BLaER1 (cell line): ENCODE results near the gene TDRD10.

Experiments used
- H3K27ac ChIP-seq: shearing (Covaris generic); formaldehyde crosslinking; 2 replicates; pipeline ENCODE4 v1.8.1; 2022
- H3K27me3 ChIP-seq: shearing (Covaris generic); formaldehyde crosslinking; 2 replicates; pipeline ENCODE4 v1.8.1; 2022
- H3K36me3 ChIP-seq: shearing (Covaris generic); formaldehyde crosslinking; 2 replicates; pipeline ENCODE4 v1.8.1; 2022
- H3K4me1 ChIP-seq: shearing (Covaris generic); formaldehyde crosslinking; 2 replicates; pipeline ENCODE4 v1.8.1; 2022
- H3K4me2 ChIP-seq: shearing (Covaris generic); formaldehyde crosslinking; 2 replicates; pipeline ENCODE4 v1.8.1; 2022
- H3K4me3 ChIP-seq: shearing (Covaris generic); formaldehyde crosslinking; 2 replicates; pipeline ENCODE4 v1.8.1; 2022
- H3K9ac ChIP-seq: shearing (Covaris generic); formaldehyde crosslinking; 2 replicates; pipeline ENCODE4 v1.8.1; 2022
- H3K9me3 ChIP-seq: shearing (Covaris generic); formaldehyde crosslinking; 2 replicates; pipeline ENCODE4 v1.8.1; 2022
- H4K20me1 ChIP-seq: shearing (Covaris generic); formaldehyde crosslinking; 2 replicates; pipeline ENCODE4 v1.8.1; 2022
- Cebpa-rat ChIP-seq: shearing (Covaris generic); IDR thresholded peaks from 2 replicates; pipeline ENCODE4 v1.8.1; 2022

The TDRD10 gene

GRCh38 chr1:154466206-154466605 is 35.8 kb upstream of the TDRD10 start:
- Histone ChIP-seq H3K9me3 (no peaks in the 10 kb centered on the region), H3K4me1 (peaks cover 19% of the 10 kb centered on the region), H3K4me3 (no peak overlapping the region), H3K4me2 (0 out of 2 replicates have a peak overlapping the region, but pooled peaks have one; percentile 12), H3K36me3 (no peaks in the 10 kb centered on the region), H4K20me1 (no peaks in the 10 kb centered on the region), H3K27ac (no peak overlapping the region), H3K27me3 (no peaks in the 10 kb centered on the region), H3K9ac (no peak overlapping the region)
- TF ChIP-seq Cebpa-rat: no peak

- no peak overlapping the region for H3K27ac ChIP-seq
Observed at GRCh38 chr1:154466921-154467417, 35.0 kb upstream of the TDRD10 start.

GRCh38 chr1:154467434-154468102 is 34.5 kb upstream of the TDRD10 start:
- Histone ChIP-seq H3K27ac (no peak overlapping the region), H3K36me3 (no peaks in the 10 kb centered on the region), H4K20me1 (no peaks in the 10 kb centered on the region), H3K4me2 (no peak overlapping the region), H3K9ac (no peak overlapping the region), H3K4me3 (no peak overlapping the region), H3K27me3 (no peaks in the 10 kb centered on the region), H3K9me3 (no peaks in the 10 kb centered on the region), H3K4me1 (peaks cover 19% of the 10 kb centered on the region)
- TF ChIP-seq Cebpa-rat: no peak

More at GRCh38 chr1:154466921-154467417, 35.0 kb upstream of the TDRD10 start:
- Histone ChIP-seq H3K4me3 (no peak overlapping the region), H3K9me3 (no peaks in the 10 kb centered on the region), H3K4me2 (0 out of 2 replicates have a peak overlapping the region, but pooled peaks have one; percentile 12), H3K9ac (no peak overlapping the region), H3K4me1 (peaks cover 19% of the 10 kb centered on the region), H3K27me3 (no peaks in the 10 kb centered on the region), H4K20me1 (no peaks in the 10 kb centered on the region), H3K36me3 (no peaks in the 10 kb centered on the region)
- no peak for TF ChIP-seq Cebpa-rat

GRCh38 chr1:154468535-154469250 is 33.3 kb upstream of the TDRD10 start:
- Histone ChIP-seq H3K27ac (no peak overlapping the region), H4K20me1 (no peaks in the 10 kb centered on the region), H3K9me3 (no peaks in the 10 kb centered on the region), H3K9ac (no peak overlapping the region), H3K27me3 (no peaks in the 10 kb centered on the region), H3K4me2 (no peak overlapping the region), H3K4me1 (peaks cover 15% of the 10 kb centered on the region), H3K36me3 (no peaks in the 10 kb centered on the region), H3K4me3 (no peak overlapping the region)
- no peak for TF ChIP-seq Cebpa-rat

- no peaks in the 10 kb centered on the region for H4K20me1 ChIP-seq
- no peak for TF ChIP-seq Cebpa-rat
Observed at GRCh38 chr1:154469844-154470560, 32.0 kb upstream of the TDRD10 start.

GRCh38 chr1:154471304-154471703 is 30.7 kb upstream of the TDRD10 start:
- Histone ChIP-seq H3K27ac (no peak overlapping the region), H4K20me1 (no peaks in the 10 kb centered on the region)
- no peak for TF ChIP-seq Cebpa-rat

More at GRCh38 chr1:154469844-154470560, 32.0 kb upstream of the TDRD10 start:
- no peaks in the 10 kb centered on the region for H3K9me3 ChIP-seq
- no peak overlapping the region for H3K9ac ChIP-seq
- H3K4me1 ChIP-seq: peaks cover 21% of the 10 kb centered on the region
- no peak overlapping the region for H3K4me3 ChIP-seq
- H3K27me3 ChIP-seq: no peaks in the 10 kb centered on the region
- no peak overlapping the region for H3K27ac ChIP-seq
- no peaks in the 10 kb centered on the region for H3K36me3 ChIP-seq
- no peak overlapping the region for H3K4me2 ChIP-seq

GRCh38 chr1:154474802-154475201 is 27.2 kb upstream of the TDRD10 start:
- Histone ChIP-seq H3K4me2 (no peak overlapping the region), H3K27me3 (no peaks in the 10 kb centered on the region), H3K9ac (no peak overlapping the region), H3K36me3 (no peaks in the 10 kb centered on the region), H3K27ac (no peak overlapping the region), H3K9me3 (no peaks in the 10 kb centered on the region), H3K4me3 (no peak overlapping the region), H4K20me1 (no peaks in the 10 kb centered on the region), H3K4me1 (peaks cover 27% of the 10 kb centered on the region)
- TF ChIP-seq Cebpa-rat: no peak

More at GRCh38 chr1:154471304-154471703, 30.7 kb upstream of the TDRD10 start:
- peaks cover 17% of the 10 kb centered on the region for H3K4me1 ChIP-seq
- H3K4me2 ChIP-seq: no peak overlapping the region
- H3K9ac ChIP-seq: no peak overlapping the region
- H3K36me3 ChIP-seq: no peaks in the 10 kb centered on the region
- no peaks in the 10 kb centered on the region for H3K27me3 ChIP-seq
- no peaks in the 10 kb centered on the region for H3K9me3 ChIP-seq
- H3K4me3 ChIP-seq: no peak overlapping the region

- Histone ChIP-seq H3K36me3 (no peaks in the 10 kb centered on the region), H3K27ac (no peak overlapping the region), H3K4me1 (peaks cover 38% of the 10 kb centered on the region), H3K4me2 (no peak overlapping the region), H4K20me1 (no peaks in the 10 kb centered on the region), H3K9me3 (no peaks in the 10 kb centered on the region), H3K9ac (no peak overlapping the region), H3K27me3 (no peaks in the 10 kb centered on the region), H3K4me3 (no peak overlapping the region)
- TF ChIP-seq Cebpa-rat: no peak
Observed at GRCh38 chr1:154476791-154477190, 25.2 kb upstream of the TDRD10 start.

- no peak for TF ChIP-seq Cebpa-rat
- peaks cover 38% of the 10 kb centered on the region for H3K4me1 ChIP-seq
- H3K36me3 ChIP-seq: no peaks in the 10 kb centered on the region
- H4K20me1 ChIP-seq: no peaks in the 10 kb centered on the region
- no peak overlapping the region for H3K4me3 ChIP-seq
- no peak overlapping the region for H3K9ac ChIP-seq
- H3K27ac ChIP-seq: no peak overlapping the region
- H3K27me3 ChIP-seq: no peaks in the 10 kb centered on the region
- H3K9me3 ChIP-seq: no peaks in the 10 kb centered on the region
- no peak overlapping the region for H3K4me2 ChIP-seq
Observed at GRCh38 chr1:154478013-154478412, 24.0 kb upstream of the TDRD10 start.
